ENCODE data around the gene ADAM12.
"Not testable (repeated sequence)": the region's sequence is repeated elsewhere in the genome, so short reads cannot be mapped to it uniquely, and the experiment has no call there.

The ADAM12 gene

DNA sequence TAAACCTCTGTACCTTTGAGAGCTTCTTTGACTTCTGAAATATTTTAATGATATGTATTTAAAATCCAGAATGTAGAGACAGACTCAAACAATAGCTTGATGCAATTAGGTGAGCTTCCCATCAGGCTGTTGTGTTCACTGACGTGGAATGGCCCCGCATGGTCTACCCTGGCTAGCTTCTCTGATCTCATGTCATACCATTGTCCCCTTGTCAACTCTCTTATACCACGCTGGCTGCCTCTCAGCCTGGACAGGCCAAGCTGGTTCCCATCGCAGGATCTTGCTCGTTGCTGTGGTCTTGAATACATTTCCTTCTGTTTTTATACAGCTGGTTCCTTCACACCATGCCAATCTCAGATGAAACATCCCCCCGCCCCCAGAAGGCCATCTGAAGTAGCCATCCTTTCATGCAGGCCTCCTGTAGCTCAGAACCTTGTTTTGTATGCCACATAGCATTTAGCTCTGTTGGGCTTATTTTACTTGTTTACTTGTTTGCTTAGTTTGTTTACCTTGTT is 407.7 kb downstream of the ADAM12 start:
- no peak for DNase-seq (ENCODE audit: low spot score)

DNA sequence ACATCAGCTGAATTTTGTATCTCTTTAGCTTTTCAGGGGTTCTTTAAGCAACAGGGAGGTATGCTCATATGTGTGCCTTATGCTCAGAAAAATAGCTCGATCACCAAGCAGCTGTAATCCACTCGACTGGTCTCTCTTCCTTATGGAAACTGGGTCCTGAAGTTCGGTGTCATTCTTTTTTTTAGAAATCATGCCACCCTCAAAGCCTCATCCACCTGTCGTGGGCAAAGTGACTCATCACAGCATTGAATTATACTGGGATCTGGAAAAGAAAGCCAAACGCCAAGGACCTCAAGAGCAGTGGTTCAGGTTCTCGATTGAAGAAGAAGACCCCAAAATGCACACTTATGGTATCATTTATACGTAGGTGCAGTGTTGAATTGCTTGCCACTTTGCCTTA is 408.3 kb downstream of the ADAM12 start:
- no peak for DNase-seq (ENCODE audit: low spot score)

DNA sequence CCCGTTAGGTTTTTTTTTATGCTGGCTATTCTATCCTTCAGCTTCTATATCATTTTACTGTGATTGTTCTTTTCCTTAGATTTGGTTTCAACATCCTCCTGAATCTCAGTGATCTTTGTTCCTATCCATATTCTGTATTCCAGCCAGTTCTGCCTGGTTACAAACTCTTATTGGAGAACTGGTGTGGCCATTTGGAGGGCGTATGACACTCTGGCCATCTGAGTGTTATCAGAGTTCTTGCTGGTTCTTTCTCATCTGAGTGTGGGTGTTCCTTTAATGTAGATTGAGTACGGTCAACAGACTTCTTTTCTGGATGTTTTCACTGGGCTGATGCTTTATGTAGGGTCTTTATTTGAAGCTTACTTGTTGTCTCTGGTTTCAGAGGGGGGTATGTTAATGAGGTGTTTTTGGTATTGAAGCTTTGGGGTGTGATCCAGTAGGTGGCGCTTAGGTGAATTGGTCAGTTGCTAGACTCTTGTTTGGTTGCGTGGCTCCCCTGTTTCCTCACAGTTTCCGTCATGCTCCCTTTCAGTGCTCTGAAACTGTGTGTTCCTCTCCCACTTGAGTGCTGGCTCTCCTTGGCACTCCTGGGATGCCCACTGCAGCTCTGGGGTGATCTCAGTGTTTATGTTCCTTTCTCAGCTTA is 411.2 kb downstream of the ADAM12 start:
- DNase-seq (ENCODE audit: low spot score) = no peak

DNA sequence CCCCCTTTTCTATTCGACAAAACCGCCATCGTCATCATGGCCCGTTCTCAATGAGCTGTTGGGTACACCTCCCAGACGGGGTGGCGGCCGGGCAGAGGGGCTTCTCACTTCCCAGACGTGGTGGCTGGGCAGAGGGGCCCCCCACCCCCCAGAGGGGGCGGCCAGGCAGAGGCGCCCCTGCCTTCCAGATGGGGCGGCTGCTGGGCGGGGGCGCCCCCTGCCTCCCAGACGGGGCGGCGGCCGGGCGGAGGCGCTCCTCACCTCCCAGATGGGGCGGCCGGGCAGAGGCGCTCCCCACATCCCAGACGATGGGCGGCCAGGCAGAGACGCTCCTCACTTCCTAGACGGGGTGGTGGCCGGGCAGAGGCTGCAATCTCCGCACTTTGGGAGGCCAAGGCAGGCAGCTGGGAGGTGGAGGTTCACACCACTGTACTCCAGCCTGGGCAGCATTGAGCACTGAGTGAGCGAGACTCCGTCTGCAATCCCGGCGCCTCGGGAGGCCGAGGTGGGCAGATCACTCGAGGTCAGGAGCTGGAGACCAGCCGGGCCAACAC is 418.1 kb downstream of the ADAM12 start:
- DNase-seq (ENCODE audit: low spot score) = not testable (repeated sequence)

DNA sequence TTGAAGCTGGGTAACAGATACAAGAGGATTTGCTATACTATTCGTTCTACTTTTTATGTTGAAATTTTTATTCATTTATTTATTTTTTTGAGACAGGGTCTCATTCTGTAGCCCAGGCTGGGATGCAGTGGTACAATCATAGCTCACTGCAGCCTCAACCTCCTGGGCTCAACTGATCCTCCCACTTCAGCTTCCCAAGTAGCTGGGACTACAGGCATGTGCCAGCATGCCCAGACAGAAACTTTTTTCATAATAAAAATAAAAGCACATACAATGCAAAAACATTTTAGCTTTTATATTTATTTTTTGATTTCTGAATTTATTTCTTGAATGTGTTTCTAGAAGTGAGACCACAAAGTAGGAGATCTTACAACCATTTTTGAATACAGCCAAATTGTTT is 420.7 kb downstream of the ADAM12 start:
- DNase-seq (ENCODE audit: low spot score) = no peak

DNA sequence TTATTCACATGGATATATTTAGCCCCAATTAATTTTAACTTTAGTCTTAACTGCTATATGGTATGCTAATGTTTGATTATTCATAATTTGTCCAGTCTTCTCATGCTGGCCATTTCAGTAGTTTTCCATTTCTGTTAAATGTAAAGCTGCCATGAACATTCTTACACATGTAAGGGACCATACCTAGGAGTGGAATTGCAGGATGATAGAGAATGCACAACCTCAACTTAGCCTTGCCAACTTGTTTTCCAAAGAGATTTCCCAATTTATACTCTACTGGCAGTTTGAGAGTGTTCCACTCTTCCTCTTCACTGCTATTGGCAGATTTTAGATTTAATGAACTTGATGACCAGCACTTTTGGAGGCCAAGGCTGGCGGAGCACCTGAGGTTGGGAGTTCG is 423.7 kb downstream of the ADAM12 start:
- DNase-seq (ENCODE audit: low spot score) = no peak
